ENCODE measurements around the gene LDLRAD4.

LDLRAD4 gene

GRCh38 chr18:13625843-13626543 is 407.4 kb downstream of the LDLRAD4 start:
- no peak for DNase-seq

- DNase-seq, result no peak
Measured at GRCh38 chr18:13626544-13626908, 408.0 kb downstream of the LDLRAD4 start.

- DNase-seq, result no peak
Measured at GRCh38 chr18:13627639-13628038, 409.1 kb downstream of the LDLRAD4 start.

GRCh38 chr18:13628211-13628610 is 409.7 kb downstream of the LDLRAD4 start:
- DNase-seq, result no peak

- peak; percentile 49 to 50 for DNase-seq
Measured at GRCh38 chr18:13629841-13630715, 411.5 kb downstream of the LDLRAD4 start.

GRCh38 chr18:13630716-13631268 is 412.2 kb downstream of the LDLRAD4 start:
- DNase-seq, result no peak

GRCh38 chr18:13633700-13634099 is 415.1 kb downstream of the LDLRAD4 start:
- DNase-seq, result no peak

- no peak for DNase-seq
Measured at GRCh38 chr18:13635046-13635445, 416.5 kb downstream of the LDLRAD4 start.

GRCh38 chr18:13638719-13639595 is 420.4 kb downstream of the LDLRAD4 start:
- no peak for DNase-seq

GRCh38 chr18:13640266-13640860 is 421.8 kb downstream of the LDLRAD4 start:
- no peak for DNase-seq

GRCh38 chr18:13641551-13642439 is 423.2 kb downstream of the LDLRAD4 start:
- no peak for DNase-seq

GRCh38 chr18:13642440-13642827 is 423.9 kb downstream of the LDLRAD4 start:
- DNase-seq, result no peak

- DNase-seq, result no peak
Measured at GRCh38 chr18:13643261-13643751, 424.7 kb downstream of the LDLRAD4 start.

GRCh38 chr18:13645093-13645492 is 426.5 kb downstream of the LDLRAD4 start:
- no peak for DNase-seq

GRCh38 chr18:13646633-13647032 is 428.1 kb downstream of the LDLRAD4 start:
- DNase-seq, result no peak

- no peak for DNase-seq
Measured at GRCh38 chr18:13647761-13648160, 429.2 kb downstream of the LDLRAD4 start.

- DNase-seq, result no peak
Measured at GRCh38 chr18:13649397-13650390, 431.1 kb downstream of the LDLRAD4 start.

GRCh38 chr18:13653746-13654433 is 435.3 kb downstream of the LDLRAD4 start:
- no peak for DNase-seq

- DNase-seq, result no peak
Measured at GRCh38 chr18:13657974-13658373, 439.4 kb downstream of the LDLRAD4 start.
